Measurements from ENCODE around the gene RARA. TPM values are rescaled to one million over a fixed set of nuclear protein-coding genes. Genes with fewer than 3 reads are reported as not detected.

RARA gene
- 10 to 100 TPM; 28.5 to 51.7 TPM for total RNA-seq

DNA sequence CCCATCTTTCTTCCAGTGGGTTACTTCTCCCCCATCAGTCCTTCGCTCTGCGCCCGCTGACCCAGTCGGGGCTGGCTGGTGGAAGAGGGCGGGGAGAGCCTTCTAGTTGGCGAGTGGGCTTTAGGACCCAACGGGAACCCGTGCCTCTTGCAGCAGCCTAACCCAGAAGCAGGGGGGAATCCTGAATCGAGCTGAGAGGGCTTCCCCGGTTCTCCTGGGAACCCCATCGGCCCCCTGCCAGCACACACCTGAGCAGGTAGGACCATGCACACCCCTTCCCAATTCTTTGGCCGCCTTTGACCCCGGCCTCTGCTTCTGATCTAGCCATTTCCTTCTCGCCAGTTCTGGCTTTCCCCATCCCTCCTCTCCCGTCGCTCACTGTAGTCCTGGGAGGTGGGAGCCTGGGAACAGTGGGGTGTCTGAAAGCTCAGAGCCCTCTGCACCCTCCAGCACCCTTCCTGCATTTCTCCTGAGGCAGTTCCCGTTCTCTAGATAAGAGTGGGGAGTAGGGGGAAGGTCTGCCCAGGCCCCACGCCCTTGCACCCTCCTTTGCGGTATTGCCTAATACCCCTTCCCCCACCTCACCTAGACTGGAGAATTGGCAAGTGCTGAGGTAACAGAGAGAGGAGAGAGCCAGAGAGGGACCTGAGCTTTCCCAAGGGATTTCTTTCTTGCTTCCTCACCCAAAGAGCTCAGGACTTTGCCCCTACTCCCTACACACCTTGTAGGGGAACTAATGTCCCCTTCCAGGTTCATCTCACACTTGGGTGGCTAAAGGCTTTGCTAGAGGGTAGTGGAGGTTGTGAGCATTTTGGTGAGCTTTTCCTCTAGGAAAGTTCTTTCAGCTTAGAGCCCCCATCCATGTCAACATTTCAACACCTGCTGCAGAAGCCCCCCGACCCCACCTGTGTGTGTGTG lies at the start of gene RARA:
Gene RARA, plus strand, starts transcription at position 150 of the 918 bp plus-strand sequence. CDS start 22,039 bp downstream, outside the sequence.
- no peak for DNase-seq (ENCODE audit: low spot score)
- TF ChIP-seq, protein P1, sequence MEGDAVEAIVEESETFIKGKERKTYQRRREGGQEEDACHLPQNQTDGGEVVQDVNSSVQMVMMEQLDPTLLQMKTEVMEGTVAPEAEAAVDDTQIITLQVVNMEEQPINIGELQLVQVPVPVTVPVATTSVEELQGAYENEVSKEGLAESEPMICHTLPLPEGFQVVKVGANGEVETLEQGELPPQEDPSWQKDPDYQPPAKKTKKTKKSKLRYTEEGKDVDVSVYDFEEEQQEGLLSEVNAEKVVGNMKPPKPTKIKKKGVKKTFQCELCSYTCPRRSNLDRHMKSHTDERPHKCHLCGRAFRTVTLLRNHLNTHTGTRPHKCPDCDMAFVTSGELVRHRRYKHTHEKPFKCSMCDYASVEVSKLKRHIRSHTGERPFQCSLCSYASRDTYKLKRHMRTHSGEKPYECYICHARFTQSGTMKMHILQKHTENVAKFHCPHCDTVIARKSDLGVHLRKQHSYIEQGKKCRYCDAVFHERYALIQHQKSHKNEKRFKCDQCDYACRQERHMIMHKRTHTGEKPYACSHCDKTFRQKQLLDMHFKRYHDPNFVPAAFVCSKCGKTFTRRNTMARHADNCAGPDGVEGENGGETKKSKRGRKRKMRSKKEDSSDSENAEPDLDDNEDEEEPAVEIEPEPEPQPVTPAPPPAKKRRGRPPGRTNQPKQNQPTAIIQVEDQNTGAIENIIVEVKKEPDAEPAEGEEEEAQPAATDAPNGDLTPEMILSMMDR (IDR thresholded peaks at IDR 0.05), result no peak
- H3K4me1 ChIP-seq, result peaks cover 9 to 85% of the 10 kb centered on the region in 2 donors

DNA sequence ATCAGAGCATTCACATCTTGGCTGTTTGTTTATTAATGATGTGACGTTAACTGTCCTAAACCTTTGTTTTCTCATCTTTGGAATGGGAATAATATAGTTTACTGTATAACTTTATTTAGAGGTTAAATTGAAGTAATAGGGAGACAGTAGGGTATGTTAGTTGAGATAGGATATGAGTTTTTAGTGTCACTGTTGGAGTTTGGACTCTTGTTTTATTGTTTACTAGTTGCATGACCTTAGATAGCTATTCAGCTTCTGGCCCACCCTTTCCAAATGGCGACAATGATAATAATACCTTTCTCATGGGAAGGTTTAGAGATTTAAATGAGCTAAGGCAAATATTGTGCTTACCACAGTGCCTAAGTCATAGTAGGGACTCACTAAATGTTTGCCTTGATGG lies 49.5 kb upstream of the RARA start:
- no peak overlapping the region for H3K27ac ChIP-seq
- no peak overlapping the region for H3K4me3 ChIP-seq
- no peaks in the 10 kb centered on the region for H3K9me3 ChIP-seq
- DNase-seq (ENCODE audit: low spot score), result no peak
- TF ChIP-seq, protein P1 (IDR thresholded peaks at IDR 0.05), result no peak
- H3K27me3 ChIP-seq, result no peaks in the 10 kb centered on the region
- H3K4me1 ChIP-seq, result no peaks in the 10 kb centered on the region
- H3K36me3 ChIP-seq, result peaks cover 63% of the 10 kb centered on the region

More for the DNA sequence above, at the start of gene RARA:
- Histone ChIP-seq H3K9me3 (no peaks in the 10 kb centered on the region), H3K4me3 (peak within 1 kb of the TSS; percentile 44 to 52), H3K36me3 (no peaks in the 10 kb centered on the region), H3K27me3 (no peaks in the 10 kb centered on the region), H3K27ac (peak within 1 kb of the TSS; percentile 96 to 98)

DNA sequence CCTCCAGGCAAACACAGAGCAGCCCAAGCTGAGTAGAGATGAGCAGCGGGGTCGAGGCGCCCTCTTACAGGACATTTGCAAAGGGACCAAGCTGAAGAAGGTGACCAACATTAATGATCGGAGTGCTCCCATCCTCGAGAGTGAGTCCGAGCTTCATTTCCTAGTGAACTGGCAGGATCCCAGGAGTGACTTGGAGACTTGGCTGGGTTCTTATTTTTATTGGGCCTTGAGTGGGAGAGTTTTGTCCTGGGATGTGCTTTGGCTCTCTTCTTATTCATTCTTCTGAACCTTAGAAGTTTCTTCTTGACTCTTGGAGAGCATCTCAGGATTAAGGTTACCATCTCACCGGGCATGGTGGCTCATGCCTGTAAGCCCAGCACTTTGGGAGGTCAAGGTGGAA lies 48.5 kb upstream of the RARA start:
- Histone ChIP-seq H3K27ac (no peak overlapping the region), H3K36me3 (peaks cover 73% of the 10 kb centered on the region), H3K4me1 (no peaks in the 10 kb centered on the region), H3K27me3 (no peaks in the 10 kb centered on the region), H3K4me3 (no peak overlapping the region), H3K9me3 (no peaks in the 10 kb centered on the region)
- TF ChIP-seq, protein P1 (IDR thresholded peaks at IDR 0.05), result no peak
- DNase-seq (ENCODE audit: low spot score), result no peak

DNA sequence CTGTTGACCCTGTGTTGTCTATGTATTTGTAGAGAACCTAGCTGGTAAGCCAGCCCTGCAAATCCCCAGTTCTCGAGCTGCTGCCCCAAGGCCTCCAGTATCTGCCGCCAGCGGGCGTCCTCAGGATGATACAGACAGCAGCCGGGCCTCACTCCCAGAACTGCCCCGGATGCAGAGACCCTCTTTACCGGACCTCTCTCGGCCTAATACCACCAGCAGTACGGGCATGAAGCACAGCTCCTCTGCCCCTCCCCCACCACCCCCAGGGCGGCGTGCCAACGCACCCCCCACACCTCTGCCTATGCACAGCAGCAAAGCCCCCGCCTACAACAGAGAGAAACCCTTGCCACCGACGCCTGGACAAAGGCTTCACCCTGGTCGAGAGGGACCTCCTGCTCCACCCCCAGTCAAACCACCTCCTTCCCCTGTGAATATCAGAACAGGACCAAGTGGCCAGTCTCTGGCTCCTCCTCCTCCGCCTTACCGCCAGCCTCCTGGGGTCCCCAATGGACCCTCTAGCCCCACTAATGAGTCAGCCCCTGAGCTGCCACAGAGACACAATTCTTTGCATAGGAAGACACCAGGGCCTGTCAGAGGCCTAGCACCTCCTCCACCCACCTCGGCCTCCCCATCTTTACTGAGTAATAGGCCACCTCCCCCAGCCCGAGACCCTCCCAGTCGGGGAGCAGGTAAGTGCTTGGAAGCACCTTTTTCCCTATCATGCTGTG lies 44.4 kb upstream of the RARA start:
- Histone ChIP-seq H3K27me3 (no peaks in the 10 kb centered on the region), H3K9me3 (no peaks in the 10 kb centered on the region), H3K27ac (no peak overlapping the region), H3K36me3 (peaks cover 71% of the 10 kb centered on the region), H3K4me1 (no peaks in the 10 kb centered on the region), H3K4me3 (no peak overlapping the region)
- DNase-seq (ENCODE audit: low spot score), result no peak
- TF ChIP-seq, protein P1 (IDR thresholded peaks at IDR 0.05), result no peak

DNA sequence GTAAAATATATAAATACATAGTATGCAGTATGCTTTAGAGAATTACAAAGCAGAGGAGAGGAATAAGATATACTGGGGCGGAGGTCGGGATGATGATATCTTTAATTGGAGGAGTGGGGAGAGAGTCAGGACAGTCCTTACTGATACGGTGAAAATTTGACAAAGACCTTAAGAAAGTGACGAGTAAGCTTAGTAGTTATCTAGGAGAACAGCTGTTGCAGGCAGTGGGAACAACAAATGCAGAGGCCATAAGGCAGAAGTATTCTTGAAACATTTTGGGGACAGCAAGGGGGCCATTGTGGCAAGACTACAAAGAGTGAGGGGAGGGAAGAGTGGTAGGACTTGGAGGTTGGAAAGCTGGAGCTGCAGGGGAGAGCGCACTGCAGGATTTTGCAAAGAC lies 43.6 kb upstream of the RARA start:
- Histone ChIP-seq H3K4me3 (no peak overlapping the region), H3K36me3 (peaks cover 66% of the 10 kb centered on the region), H3K9me3 (no peaks in the 10 kb centered on the region), H3K27ac (no peak overlapping the region), H3K27me3 (no peaks in the 10 kb centered on the region), H3K4me1 (no peaks in the 10 kb centered on the region)
- DNase-seq (ENCODE audit: low spot score), result no peak
- TF ChIP-seq, protein P1 (IDR thresholded peaks at IDR 0.05), result no peak
